Fibroblast of the aortic adventitia (primary cell): ENCODE data around the gene RGS7. TPM values are rescaled to one million over a fixed set of nuclear protein-coding genes. Genes with fewer than 3 reads are reported as not detected.

Experiments used
- DNase-seq: peaks from one replicate; pipeline ENCODE4 v3.0.0-alpha.2; 2010; ENCODE audit warnings: low read depth
- H3K4me3 ChIP-seq: 2 replicates; pipeline ENCODE4 v1.5.1; 2011; ENCODE audit warnings: low read depth, mild to moderate bottlenecking, control low read depth, low read length, moderate library complexity
- CTCF ChIP-seq: IDR thresholded peaks from 2 replicates; pipeline ENCODE4 v1.5.1; 2011; ENCODE audit warnings: mild to moderate bottlenecking, low read length, control low read depth, inconsistent platforms; ENCODE audit not compliant: insufficient read depth
- total RNA-seq: library from RNA; depleted of rRNA; stranded (reverse); fragments of >200 nt; gene quantifications from 2 replicates; pipeline ENCODE4 v1.2.3, GENCODE V29; 2012; ENCODE audit warnings: low replicate concordance

RGS7 gene
- total RNA-seq, 1 donor, result 0.63 TPM

GRCh38 chr1:241109039-241109438 lies 248.0 kb downstream of the RGS7 start:
- TF ChIP-seq CTCF, result no peak
- no peak overlapping the region for H3K4me3 ChIP-seq
- DNase-seq, result no peak

- no peak for DNase-seq
- H3K4me3 ChIP-seq, result no peak overlapping the region
- TF ChIP-seq CTCF, result no peak
These were observed 251.9 kb downstream of the RGS7 start for GRCh38 chr1:241105147-241105546.

- H3K4me3 ChIP-seq, result no peak overlapping the region
- no peak for TF ChIP-seq CTCF
- no peak for DNase-seq
These were observed 254.3 kb downstream of the RGS7 start for GRCh38 chr1:241102664-241103063.

GRCh38 chr1:241101622-241102021 lies 255.4 kb downstream of the RGS7 start:
- TF ChIP-seq CTCF, result no peak
- H3K4me3 ChIP-seq, result no peak overlapping the region
- DNase-seq, result no peak

- DNase-seq, result no peak
- TF ChIP-seq CTCF, result no peak
- no peak overlapping the region for H3K4me3 ChIP-seq
These were observed 259.5 kb downstream of the RGS7 start for GRCh38 chr1:241097479-241097878.

GRCh38 chr1:241096982-241097381 lies 260.0 kb downstream of the RGS7 start:
- DNase-seq, result no peak
- TF ChIP-seq CTCF, result no peak
- no peak overlapping the region for H3K4me3 ChIP-seq

- DNase-seq, result no peak
- no peak for TF ChIP-seq CTCF
- H3K4me3 ChIP-seq, result no peak overlapping the region
These were observed 261.2 kb downstream of the RGS7 start for GRCh38 chr1:241095847-241096246.
